Fibroblast of skin of back (primary cell): ENCODE measurements around the gene REX1BD. TPM values are rescaled to one million over a fixed set of nuclear protein-coding genes. Genes with fewer than 3 reads are reported as not detected.
"Not testable (repeated sequence)": the region's sequence is repeated elsewhere in the genome, so short reads cannot be mapped to it uniquely, and the experiment has no call there.

Experiments
- DNase-seq: peaks from one replicate; pipeline ENCODE4 v3.0.0-alpha.2; 2013
- polyA plus RNA-seq, 2 experiments: library from polyadenylated mRNA; unstranded; fragments of 120-200 nt; gene quantifications; one replicate each; pipeline ENCODE4 v1.2.1, GENCODE V29; 2013; ENCODE audit not compliant: insufficient read length in 2 of 2

REX1BD gene
- 39.7 TPM for polyA plus RNA-seq (2013, experiment 1 of 2; ENCODE audit: insufficient read length)
- polyA plus RNA-seq (2013, experiment 2 of 2; ENCODE audit: insufficient read length) = 21.8 TPM

DNA sequence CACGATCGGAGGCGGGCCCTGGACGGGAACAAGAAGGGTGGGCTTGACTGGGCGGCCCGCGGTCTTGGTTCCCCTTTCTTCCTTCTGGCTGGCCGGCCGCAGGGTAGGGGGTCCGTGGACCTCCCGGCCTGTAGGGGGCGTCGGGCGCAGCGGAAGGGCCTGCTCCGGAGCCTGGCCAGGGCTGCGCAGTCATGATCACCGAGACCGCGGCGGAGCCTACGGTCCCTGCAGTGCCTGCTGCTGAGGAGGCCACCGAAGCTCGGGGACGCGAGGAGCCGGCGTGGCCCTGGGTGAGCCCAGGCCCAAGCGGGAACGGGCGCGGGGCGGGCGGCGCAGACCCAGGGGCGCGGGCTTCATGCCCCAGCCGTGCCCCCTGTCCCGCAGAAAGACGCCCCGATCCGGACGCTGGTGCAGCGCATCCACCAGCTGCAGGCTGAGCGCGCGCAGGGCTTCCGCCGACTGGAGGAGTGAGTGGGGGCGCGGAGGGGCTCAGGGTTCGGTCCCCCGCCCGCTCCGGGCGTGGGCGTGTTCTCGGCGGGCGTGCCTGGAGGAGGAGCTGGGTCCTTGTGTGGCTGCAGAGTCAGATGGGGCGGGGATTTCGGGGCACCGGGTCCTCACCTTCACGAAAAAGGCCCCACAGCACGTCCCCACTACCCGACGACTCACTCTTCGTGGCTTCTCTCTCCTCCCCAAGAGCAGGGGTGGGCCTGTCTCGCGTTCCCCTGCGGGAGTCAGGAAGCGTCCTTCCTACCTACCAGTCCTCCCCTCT lies at the start of gene REX1BD:
TSS of gene REX1BD (plus strand) at position 188 of the 769 bp plus-strand sequence. CDS start at position 192, 4 bp downstream.
- peak; percentile 79 for DNase-seq

DNA sequence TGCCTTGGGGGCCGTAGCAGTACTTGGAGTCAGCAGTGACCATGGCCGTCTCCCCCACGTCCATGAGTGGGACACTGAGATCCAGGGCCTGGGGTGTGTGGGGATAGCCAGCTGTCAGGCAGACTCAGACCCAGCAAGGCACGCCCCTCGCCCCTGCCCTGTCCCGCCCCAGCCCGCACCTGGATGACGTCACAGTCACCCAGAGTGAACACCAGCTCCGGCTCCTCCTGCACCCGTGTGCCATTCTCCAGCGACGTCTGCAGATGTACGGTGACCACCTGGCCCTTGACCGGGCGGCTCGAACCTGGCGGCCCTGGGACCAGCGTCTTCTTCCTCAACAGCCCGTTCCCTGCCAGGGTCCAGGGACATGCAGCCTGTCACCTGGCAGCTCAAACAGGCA lies 49.2 kb upstream of the REX1BD start:
- DNase-seq = no peak

DNA sequence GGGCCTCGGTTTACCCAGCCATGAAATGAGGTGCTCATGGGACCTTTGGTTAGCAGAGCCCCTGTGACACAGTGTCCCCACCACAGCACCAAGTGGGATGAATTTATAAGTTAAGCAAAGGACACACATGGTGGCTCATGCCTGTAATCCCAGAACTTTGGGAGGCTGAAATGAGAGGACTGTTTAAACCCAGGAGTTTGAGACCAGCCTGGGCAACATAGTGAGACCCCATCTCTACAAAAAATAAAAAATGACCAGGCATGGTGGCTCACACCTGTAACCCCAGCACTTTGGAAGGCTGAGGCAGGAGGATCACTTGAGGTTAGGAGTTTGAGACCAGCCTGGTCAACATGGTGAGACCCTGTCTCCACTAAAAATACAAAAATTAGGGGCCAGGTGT lies 48.4 kb upstream of the REX1BD start:
- not testable (repeated sequence) for DNase-seq

DNA sequence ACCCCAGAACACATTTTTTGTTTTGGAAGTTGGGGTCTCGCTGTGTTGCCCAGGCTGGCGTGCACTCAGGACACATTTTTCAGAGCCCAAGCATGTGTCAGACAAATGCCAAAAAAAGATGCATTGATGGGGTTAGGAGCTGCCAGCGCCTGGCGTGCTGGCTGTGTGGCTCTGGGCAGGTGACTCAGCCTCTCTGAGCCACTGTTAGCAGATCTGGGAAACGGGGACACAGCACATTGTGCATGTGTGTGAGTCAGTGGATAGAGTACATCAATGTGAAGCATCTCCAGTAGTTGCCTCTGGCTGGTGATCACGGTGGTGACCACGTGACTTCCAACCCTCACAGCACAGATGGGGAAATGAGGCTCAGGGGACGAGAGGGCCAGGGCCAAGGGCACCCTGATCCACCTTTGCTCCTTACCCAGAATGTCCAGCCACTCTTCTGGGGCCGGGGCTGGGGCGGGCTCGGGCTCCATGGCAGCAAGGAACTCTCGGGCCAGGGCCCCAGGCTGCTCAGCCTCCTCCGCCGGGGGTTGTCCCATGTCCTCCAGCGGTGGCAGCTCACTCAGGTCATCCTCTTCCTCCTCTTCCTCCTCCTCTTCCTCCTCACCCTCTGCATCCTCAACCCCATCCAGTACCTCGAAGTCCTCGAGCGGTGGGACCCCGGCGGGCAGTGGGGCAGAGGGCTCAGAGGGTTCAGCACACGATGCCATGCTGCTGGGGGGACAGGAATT lies 47.2 kb upstream of the REX1BD start:
- no peak for DNase-seq

DNA sequence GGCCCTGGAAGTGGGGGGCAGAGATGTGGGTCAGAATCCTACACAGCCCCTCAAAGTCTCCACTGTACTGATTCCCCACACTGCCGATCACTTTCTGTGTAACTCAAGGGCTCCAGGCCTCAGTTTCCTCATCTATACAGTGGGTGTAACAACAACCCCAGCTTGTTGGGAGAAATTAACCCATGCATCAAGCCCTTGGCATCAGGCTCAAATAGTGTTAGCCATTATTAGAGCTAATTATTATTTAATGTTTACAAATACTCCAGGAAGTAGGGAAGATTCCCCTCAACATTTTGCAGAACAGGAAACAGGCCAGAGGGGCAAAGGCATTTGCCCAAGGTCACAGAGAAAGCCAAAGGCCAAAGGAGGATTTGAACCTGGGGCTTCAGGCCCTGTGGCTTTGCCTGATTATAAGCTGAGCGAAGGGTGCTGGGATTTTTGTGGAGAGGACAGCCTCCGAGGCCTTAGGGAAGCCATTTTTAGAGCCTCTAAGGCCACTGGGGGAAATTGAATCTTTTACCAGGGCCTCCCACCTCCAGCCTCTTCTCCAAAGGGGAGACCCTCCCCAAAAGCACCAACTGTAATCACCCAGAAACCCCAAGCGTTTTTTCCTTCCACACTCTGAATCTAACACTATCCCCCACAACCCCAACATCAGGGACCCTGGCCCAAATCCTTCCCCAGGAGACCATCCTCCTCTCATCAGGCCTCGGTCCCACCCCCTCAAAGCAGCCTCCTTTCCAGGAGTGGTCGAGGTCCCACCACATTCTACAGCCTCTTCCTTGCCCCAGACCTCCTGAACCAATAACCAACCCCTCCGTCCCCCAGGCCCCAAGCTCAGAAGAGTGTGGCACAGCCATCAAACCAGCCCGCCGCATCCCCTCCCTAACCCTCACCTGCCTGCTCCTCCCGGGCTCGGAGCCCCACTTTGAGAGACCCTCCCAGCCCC lies 46.3 kb upstream of the REX1BD start:
- no peak for DNase-seq

DNA sequence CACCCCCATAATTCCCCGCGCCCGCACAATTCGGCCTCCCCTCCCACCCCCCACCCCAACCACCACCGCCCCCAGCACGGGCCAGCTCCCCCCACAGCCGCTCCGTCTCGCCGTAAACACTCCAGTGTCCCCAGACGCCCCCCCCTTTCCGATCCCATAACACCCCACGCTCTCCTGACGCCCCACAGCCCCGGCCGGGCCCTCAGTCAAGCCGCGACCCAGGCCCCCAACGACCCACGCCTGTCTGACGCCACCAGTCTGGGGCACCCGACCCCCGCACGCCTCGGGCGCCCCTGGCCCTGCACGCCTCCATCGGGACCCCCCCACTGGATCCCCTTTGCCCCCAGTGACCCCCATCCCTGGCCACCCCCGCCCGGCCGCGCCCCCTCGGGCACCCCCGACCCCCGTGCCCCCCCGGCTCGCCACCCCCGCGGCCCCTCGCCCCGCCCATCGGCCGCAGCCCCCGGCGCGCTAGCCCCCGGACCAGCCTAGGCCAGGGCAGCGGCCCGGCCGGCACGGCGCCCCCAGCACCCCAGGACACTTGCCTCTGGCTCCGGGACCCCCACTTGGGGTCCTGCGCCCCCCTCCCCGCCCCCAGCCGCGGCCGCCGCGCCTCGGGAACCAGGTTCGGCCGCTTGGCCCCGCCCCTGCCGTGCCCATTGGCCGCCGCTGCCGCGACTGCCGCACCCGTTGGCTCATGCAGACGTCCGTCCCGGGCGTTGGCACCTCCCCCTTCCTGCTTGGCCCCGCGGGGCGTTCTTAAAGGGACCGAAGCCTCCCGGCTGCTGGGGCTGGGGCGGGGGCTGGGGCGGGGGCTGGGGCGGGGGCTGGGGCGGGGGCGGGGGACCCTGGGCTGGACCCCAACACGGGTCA lies 45.4 kb upstream of the REX1BD start, which contains the start of gene FKBP8:
TSS of gene FKBP8 (minus strand) at position 633 of the 873 bp plus-strand sequence. CDS start 1,603 bp downstream, outside the sequence.
- peak; percentile 83 for DNase-seq

DNA sequence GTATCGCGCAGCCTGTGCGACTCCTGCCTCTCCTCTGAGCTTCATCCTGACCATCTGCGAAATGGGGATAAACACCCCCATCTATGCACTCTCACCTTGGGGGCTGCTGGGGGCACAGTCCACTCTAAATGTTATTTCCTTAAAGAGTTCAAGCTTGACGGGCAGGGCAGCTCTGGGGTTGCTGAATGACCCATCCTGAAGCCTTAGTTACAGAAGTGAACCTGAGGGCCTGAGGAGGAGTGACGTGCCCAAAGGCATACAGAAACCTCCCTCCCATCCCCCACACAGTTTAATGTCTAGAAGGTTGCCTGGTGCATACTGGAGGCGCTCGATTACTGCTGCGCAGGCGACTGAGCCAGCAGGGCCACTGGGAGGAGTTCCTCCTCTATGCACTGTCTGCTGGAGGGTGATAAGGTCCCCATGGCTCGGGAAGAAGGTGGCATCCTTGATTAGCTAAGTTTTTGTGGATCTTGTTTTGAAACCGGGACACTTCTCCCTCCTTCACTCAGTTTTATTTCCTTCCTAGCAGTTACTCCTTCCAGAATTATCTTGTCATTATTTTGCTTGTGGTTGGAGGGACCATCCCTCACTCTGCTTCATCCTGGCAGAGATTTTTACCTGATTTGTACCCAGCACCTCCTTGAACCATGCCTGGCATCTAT lies 44.7 kb upstream of the REX1BD start:
- peak; percentile 75 for DNase-seq

DNA sequence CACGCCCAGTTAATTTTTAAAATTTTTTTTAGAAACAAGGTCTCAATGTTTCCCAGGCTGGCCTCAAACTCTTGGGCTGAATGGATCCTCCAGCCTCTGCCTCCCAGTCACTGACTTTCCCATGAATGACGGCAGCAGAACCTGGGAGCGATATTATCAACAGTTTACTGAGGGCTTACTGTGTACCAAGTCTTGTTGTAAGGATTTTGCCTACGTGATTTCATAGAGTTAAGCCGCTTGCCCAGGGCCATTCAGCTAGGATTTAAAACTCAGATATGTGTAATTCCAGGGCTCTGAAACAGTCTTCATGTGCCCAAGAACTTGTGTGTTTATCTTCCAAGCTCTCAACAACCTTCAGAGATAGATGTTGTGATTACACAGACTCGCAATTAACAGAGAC lies 37.0 kb upstream of the REX1BD start:
- DNase-seq = no peak

DNA sequence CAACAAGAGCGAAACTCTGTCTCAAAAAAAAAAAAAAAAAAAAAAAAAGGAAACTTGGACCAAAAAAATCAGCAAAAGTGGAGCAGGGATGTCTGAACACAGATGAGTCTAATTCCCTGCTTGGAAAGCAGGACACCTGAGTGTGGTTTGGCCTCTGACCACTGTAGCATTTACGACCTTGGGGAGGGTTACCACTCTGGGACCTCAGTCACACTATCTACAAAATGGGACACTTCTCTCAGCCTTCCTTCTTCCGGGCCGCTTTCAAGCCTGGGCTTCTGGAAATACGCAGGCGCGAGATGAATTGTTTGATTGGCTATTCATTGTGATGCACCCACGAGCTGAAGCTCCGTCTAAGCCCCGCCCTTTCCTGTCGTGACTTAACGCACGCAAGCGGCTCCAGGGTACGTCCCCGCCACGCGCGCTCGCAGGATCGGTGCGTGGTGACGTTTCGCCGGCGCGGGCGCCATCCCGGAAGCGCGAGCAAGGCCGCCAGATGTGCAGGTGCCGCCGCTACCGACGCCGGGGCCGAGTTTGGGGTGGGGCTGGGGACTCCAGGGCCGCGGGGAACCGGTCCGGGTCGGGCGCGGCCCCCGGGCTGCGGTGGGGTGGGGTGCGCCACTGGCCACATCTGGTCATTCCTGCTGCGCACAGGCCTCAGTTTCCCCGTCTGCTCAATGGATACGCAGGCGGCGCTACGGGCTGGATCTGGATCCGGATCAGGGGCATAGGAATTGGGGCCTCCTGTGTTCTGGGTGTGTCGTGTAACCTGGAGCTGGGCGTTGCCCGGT lies 31.0 kb upstream of the REX1BD start, which contains the start of gene KXD1:
TSS of gene KXD1 (plus strand) at position 460 of the 791 bp plus-strand sequence. CDS start 4,187 bp downstream, outside the sequence.
- DNase-seq = peak; percentile 99

DNA sequence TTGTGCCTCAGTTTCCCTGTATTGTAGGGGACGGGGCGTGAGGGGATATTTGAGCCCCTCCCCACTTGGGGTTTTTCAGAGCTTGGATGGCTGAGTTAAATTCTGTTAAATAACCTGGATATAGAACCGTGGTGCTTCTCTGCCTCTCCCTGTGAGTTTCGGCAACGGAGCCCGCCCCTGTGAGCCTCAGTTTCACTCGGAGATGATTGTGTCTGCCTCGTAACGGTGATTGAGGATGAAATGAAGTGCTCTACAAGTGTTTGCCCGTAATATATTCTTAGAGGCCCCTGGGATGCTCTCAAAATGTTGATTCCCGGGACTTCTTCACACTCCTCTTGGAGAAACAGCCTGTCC lies 30.4 kb upstream of the REX1BD start:
- DNase-seq = no peak

DNA sequence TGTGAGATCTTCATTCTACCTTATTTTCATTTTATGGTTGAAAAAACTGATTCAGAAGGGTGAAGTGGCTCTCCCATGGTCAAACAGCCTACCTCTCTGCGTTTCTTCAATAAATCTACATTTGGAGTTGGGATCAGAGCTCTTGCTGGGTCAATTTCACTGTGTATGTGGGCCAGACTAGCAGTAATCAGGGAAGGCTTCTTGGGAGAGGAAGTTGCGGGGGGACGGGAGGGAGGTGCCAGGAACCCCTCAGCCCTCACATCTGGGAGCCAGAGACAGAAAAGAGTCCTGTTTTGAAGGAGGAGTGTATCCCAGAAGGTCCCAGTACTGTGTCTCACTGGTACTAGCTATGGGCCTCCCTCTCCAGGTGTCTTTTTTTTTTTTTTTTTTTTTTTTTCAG lies 30.0 kb upstream of the REX1BD start:
- DNase-seq = no peak

DNA sequence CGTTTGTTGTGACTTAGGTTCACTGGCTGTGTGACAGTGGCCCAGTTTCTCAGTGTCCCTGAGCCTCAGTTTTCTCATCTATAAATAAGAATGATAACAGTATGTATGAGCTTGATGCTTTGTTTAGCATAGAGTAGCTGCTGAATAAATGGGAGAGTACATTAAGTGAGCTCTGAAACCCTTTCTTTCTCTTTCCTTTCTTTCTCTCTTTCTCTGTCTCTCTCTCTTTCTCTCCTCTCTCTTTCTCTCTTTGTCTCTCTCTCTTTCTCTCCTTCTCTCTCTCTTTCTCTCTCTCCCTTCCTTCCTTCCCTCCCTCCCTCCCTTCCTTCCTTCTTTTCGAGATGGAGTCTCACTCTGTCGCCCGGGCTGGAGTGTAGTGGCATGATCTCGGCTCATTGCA lies 28.9 kb upstream of the REX1BD start:
- no peak for DNase-seq

DNA sequence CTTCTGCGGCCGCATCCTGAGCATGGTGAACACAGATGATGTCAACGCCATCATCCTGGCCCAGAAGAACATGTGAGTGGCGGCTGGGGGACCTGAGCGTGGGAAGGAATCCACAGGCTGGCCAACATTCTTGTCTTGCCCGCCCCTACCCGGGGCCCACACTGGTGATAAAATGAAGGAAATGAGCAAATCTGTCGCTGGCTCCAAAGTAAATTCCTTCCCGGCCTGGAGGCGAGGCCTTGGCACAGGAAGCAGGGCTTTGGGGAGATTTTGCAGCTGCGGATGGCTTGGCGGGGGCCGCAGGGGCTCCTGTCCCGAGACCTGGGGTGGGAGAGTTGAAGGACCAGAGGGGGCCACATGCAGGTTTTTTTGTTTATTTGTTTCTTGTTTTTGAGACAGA lies 26.5 kb upstream of the REX1BD start:
- DNase-seq = no peak

DNA sequence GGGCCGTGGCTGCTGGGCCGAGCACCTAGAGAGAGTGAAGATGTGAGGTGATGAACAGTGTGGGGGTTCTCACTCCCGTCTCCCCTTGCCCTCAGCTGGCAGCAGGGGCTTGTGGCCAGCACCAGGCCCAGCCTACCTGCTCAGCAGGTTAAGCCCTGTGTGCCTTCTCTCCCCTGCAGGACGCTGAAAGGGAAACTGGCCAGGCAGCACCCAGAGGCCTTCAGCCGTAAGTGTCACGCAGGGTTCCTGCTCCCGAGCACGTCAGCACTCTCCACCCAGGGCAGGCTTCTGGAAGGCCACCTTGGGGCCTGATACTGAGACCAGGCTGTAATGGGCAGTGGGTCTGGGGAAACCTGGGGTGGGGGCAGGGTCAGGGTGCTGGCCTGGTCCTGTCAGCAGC lies 21.6 kb upstream of the REX1BD start:
- no peak for DNase-seq

DNA sequence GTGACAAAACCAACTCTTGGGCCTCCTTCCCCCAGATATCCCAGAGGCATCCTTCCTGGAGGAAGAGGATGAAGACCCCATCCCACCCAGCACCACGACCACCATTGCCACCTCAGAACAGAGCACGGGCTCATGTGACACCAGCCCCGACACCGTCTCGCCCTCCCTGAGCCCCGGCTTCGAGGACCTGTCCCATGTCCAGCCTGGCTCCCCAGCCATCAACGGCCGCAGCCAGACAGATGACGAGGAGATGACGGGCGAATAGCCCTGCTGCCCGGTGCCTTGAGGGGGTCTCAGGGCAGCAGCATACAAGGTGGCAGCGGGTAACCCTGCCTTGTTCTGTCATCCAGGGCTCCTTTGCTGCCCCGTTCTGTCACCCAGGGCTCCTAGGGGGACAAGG lies 20.2 kb upstream of the REX1BD start:
- no peak for DNase-seq

DNA sequence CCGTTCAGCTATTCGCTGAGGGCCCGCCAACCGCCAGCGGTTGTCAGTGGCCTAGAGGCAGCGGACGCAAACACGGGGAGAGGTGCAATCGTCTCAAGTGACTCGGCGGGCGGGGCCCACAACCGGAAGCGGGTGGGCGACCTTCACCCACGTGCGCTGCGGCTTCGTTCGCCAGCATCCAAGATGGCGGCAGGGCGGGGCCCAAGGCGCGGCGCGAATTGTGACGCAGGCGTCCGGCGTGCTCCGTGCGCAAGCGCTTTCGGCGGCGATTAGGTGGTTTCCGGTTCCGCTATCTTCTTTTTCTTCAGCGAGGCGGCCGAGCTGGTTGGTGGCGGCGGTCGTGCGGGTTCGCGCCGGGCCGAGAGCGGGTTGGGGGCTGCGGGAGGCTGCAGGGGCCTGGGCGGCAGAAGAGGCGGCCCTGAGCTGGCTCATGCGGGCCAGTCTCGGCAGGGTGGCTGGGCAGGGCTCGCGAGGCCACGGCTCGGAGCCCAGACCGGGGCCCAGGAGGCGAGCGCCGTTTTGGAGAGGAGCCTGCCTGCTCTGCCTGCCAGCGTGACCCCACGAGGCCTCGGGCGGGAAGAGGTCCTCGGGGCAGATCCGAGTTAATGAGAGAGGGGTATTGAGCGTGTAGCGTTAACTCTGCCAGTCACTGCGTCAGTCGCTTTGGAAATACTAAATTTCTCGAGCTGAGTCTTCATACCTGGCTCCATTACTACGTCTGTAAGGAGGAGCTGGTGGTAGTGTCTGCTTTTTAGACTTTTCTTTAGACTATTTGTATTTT lies 16.8 kb upstream of the REX1BD start, which contains the start of gene UBA52:
TSS of gene UBA52 (plus strand) at position 294 of the 781 bp plus-strand sequence. CDS start 1,444 bp downstream, outside the sequence.
- DNase-seq = peak; percentile 96

DNA sequence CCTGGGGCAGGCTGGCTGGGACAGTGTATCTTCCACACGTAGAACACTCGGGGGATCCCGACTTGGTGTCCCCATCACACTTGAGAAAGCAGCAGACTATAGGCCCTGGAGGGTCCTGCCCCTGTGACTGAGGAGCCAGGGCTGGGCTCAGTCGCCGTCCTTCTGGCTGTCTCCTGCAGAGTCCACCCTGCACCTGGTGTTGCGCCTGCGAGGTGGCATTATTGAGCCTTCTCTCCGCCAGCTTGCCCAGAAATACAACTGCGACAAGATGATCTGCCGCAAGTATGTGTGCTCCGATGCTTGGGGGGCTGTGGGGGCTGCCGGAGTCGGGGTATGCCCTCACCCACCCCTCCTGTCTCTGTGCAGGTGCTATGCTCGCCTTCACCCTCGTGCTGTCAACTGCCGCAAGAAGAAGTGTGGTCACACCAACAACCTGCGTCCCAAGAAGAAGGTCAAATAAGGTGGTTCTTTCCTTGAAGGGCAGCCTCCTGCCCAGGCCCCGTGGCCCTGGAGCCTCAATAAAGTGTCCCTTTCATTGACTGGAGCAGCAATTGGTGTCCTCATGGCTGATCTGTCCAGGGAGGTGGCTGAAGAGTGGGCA lies 13.8 kb upstream of the REX1BD start:
- no peak for DNase-seq

DNA sequence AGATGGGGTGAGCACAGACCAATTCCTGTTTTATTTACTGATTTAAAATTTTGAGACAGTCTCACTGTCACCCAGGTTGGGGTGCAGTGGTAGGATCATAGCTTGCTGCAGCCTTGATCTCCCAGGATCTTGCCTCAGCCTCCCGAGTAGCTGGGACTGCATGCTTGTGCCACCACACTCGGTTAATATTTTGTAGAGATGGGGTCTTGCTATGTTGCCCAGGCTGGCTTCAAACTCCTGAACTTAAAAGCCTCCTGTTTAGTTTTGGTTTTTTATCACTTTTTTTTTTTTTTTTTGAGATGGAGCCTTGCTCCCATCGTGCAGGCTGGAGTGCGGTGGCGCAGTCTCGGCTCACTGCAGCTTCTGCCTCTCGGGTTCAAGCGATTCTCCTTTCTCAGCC lies 12.2 kb upstream of the REX1BD start:
- DNase-seq = no peak
